Measurements from ENCODE around the gene SMIM24.
"Not testable (repeated sequence)": the region's sequence is repeated elsewhere in the genome, so short reads cannot be mapped to it uniquely, and the experiment has no call there.

The SMIM24 gene

GRCh38 chr19:3454656-3455392 lies 25.5 kb downstream of the SMIM24 start:
- DNase-seq = no peak

DNA sequence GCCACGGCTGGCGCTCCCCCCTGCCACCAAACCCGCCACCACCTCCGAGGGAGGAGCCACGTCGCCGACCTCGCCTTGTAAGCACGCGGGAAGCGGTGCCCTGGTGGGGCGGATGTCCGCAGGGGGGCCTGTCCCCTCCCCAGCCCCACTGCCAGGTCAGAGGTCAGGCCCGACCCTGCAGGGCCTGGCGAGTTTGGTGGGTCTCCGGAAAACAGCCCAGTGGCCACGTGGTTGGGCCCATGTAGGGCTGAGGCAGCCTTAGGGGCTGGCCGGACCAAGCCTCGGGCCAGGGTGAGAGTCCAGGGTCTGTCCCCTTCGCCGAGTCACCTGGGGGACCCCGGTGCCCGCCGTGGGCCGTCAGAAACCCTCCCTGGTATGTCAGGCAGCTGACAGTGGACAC lies 26.5 kb downstream of the SMIM24 start:
- DNase-seq = no peak

DNA sequence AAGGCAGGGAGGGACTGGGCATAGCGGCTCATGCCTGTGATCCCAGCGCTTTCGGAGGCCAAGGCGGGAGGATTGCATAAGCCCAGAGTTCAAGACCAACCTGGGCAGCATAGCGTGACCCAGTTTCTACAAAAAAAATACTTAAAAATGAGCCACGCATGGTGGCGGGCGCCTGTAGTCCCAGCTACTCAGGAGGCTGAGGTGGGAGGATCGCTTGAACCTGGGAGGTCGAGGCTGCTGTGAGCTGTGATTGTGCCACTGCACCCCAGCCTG lies 27.4 kb downstream of the SMIM24 start:
- not testable (repeated sequence) for DNase-seq

GRCh38 chr19:3452171-3452941 lies 28.0 kb downstream of the SMIM24 start:
- no peak for DNase-seq

DNA sequence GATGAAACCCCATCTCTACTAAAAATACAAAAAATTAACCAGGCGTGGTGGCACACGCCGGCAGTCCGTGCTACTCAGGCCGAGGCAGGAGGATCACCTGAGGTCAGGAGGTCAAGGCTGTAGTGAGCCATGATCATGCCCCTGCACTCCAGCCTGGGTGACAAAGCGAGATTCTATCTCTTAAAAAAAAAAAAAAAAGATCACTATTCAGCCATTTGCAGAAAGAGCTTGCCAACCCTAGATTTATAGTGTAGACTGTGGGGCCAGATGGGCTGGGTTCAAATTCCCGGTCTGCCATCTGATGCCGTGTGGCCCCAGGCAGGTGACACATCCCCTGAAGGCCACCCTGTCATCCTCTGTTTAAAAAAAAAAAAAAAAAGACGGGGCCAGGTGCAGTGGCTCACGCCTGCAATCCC lies 28.9 kb downstream of the SMIM24 start:
- DNase-seq = no peak

DNA sequence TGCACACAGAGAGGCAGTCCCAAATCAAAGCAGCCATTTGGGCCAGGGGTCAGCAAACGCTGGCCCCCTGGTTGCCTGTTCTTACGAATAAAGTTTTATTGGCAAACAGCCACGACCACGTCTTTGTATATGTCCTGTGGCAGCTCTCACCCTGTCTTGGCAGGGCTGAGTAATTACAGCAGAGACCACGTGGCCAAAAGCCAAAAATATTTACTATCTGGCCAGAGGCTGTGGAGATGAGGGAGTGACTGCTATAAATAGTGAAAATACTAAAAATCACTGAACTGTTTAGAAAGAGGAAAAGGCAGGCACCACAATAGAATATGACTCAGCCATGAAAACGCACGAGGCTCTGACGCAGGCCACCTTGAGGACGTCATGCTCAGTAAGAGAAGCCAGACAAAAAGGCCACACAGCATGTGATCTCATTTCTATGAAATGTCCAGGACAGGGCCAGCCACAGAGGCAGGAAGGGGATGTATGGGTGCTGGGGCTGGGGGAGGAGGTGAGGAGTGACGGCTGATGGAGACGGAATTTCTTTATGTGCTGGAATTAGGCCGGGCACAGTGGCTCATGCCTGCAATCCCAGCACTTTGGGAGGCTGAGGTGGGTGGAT lies 29.4 kb downstream of the SMIM24 start:
- DNase-seq = no peak

DNA sequence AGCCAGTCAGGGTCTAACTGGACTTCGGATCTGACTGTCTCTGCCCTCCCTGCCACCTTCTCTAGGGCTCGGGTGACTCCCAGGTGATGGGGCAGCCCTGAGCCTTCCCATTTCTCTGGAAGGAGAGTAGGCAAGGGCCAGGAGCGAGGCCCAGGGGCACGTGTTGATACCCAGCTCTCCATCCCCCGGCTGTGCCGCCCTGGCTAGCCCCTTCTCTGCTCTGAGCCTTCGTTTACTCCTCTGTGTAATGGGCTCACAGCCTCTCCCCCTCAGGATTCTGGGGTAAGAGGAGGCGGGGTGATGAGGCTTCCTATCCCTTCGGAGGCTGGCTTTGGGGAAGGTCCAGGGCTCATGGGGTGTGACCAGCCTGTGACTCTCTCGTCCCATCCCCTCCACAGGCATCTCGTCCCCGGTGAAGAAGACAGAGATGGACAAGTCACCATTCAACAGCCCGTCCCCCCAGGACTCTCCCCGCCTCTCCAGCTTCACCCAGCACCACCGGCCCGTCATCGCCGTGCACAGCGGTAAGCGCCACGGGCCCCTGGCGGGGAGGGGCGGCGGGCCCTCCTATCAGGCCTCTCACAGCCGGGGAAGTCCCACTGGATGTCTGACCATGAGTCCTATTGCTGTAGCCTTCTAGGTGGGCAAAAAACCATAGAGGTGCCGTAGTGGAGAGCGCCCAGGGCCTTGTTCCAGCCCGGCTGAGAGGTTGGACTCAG lies 31.6 kb downstream of the SMIM24 start:
- no peak for DNase-seq

DNA sequence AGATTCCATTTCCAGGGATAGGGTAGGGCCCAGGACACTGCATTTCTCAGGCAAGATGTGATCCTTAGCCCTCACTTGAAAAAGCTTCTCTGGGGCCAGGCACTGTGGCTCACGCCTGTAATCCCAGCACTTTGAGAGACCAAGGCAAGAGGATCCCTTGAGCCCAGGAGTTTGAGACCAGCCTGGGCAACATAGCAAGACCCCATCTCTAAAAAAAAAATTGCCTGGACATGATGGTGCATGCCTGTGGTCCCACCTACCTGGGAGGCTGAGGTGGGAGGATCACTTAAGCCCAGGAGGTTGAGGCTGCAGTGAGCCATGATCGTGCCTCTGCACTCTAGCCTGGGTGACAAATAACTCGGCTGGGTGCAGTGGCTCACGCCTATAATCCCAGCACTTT lies 33.7 kb downstream of the SMIM24 start:
- DNase-seq = not testable (repeated sequence)

GRCh38 chr19:3444695-3445234 lies 35.6 kb downstream of the SMIM24 start:
- DNase-seq = no peak

DNA sequence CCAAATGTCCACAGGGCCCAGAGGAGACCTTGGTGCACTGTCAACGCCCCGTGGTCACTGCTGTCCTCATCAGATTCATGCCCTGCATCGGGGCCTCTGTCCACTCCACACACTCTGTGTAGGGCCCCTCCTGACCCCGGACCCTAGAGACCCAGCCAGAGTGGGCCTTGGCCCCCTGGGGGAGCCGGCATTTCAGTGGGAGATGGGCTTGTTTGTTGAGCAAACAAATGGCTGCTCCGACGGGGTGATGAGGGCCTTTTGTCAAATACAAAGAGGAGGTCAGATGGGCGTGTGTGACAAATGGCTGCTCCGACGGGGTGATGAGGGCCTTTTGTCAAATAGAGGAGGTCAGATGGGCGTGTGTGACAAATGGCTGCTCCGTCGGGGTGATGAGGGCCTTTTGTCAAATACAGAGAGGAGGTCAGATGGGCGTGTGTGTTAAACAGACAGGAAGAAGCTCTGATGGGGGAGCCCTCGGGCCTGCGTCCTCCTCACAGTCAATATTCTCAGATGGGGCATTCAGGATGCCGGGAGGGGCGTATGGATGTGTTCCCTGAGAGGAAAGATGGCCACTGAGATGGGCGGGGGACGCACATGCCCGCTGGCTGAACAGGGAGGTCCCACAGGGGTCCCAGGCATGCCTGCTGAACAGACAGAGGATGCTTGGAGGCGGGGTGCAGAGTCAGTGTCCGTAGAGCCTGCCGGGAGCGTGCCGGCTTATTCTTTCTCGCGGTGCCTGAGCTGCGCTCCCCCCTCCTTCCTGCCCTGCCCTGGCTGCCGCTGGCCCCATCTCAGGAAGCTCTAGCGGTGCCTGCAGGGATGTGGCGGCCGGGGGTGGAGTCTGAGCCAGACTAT lies 36.3 kb downstream of the SMIM24 start:
- DNase-seq = no peak

GRCh38 chr19:3442487-3443071 lies 37.7 kb downstream of the SMIM24 start:
- no peak for DNase-seq

- no peak for DNase-seq
Measured at GRCh38 chr19:3441986-3442329, 38.4 kb downstream of the SMIM24 start.

DNA sequence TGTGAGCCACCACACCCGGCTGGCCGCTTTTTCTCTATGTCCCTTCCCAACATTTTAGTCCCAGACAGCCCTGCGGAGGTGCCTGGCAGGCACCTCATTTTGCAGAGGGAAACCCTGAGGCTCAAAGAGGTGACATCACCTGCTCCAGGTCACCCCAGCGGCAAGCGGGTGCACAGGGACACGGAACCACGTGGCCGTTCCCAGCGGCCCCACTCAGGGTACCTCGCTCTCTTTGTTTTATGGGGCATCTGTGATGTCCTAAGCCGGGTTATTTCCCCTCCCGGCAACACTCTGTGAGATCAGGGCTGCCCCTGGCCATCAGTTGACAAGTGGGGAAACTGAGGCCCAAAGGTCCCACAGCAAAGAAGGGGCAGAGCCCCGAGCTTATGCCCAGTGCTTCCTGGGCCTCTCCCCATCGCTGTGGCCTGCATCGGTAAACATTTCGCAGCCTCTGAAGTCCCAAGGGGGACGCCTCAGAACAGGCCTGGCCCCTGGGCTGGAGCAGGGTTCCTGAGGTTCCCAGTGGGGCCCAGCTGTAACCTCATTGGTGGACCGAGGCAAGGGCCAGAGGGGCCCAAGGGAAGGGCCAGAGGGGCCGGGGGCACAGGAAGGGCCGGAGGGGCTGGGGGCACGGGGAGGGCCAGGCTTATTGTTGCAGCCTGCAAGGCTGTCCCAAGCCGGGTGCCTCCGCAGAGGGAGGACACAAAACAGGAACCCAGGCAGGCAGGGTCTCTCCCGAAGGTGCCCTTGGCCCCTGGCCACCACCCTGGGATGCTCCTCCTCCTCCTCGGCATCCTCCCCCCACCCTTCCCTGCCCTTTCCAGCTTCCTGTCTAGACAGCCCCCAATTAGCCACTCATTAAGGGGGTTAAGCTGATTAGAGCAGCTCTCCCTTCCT lies 39.0 kb downstream of the SMIM24 start:
- no peak for DNase-seq

DNA sequence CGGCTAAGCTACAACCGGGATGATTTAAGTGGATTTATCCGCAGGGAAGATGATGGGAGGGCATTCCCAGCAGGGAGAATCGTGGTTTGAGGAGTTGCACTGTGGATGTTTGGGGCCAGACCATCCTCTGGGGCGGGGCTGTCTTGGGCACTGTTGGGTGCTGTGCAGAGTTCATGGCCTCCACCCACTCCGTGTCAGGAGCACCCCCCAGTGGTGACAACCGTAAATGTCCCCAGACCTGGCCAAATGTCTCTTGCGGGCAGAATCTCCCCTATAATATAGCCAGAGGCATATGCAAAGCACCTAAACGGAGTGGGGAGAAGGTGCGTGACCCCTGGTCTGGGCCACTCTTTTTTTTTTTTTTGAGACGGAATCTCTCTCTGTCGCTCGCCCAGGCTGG lies 40.2 kb downstream of the SMIM24 start:
- DNase-seq = no peak

- DNase-seq = peak; percentile 83 to 92
Measured at GRCh38 chr19:3434630-3435553, 45.4 kb downstream of the SMIM24 start.

DNA sequence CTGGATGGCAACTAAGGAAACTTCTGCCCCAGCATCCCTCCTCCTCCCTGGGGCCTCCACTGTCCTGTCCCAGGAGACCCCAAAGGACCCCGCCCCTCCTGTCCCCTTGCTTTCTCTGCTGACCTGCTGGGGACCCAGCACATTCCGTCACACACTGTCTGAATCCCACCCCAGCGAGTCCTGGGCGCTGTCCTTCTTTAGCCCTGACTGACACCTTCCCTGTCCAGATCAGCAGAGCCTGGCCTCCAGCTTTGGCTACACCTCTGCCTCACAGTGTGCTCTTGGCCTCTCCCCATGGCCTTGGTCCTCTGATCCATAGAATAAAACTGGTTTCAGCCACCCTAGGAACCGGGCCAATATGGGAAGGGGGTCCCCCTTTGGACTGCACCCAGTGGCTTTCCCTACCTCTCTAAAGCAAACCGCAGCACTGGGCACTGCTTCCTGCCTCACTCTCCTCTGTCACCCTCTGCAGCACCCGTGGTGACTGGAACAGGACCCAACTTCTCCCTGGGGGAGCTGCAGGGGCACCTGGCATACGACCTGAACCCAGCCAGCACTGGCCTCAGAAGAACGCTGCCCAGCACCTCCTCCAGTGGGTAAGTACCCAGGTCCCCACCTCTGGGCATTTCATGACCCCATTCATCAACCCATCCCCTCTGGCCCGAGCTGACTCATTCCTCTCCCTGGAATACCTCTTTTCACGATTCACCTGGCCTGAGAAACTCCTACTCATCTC lies 46.4 kb downstream of the SMIM24 start:
- DNase-seq = no peak

DNA sequence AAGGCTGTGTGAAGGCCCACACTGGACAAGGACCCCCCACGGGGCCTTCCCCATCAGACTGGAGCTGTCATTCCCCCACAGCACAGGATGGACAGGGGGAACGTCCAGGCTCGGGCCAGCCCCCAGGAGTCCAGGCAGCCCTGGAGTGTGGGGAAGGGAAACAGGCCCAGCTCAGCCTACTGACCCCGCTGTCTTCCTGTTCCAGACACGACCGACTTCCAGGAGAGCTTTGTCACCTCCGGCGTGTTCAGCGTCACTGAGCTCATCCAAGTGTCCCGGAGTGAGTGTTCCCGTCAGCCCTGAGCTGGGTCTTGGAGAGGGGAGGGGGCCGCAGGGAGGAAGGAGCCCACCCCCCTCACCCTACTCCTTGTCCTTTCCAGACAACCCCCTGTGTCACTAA lies 47.0 kb downstream of the SMIM24 start:
- no peak for DNase-seq

DNA sequence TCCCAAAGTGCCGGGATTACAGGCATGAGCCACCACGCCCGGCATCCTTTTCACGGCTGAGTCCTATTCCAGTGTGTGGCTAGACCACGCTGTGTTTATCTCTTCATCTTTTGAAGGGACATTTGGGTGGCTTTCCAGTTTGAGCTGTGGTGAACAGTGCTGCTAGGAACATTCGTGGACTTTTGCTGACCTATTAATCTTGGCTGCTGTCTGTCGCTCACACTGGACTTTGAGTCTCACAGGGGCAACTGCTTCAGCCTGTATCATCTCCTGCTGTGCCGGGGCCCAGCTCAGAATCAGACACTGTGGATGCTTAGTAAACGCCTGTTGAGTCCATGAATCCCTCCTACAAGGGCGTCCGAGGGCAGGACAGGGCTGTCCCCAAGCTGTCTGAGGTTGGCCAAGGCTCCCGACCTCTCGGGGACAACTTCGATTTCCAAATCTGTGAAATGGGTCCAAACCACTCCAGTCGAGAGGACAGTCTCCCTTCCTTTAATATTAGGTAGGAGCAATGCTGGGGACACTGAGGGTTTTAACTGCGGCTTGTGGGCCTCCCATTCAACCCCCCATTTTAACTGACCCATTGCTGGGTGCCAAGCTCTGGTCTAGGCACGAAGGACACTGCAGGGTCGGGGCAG lies 48.4 kb downstream of the SMIM24 start:
- DNase-seq = no peak

GRCh38 chr19:3430366-3430680 lies 50.0 kb downstream of the SMIM24 start:
- DNase-seq = not testable (repeated sequence)
